GM19035 (cell line): ENCODE measurements around the gene ZC3H7B.

Source experiments
- ATAC-seq: cut with Tn5 transposase; IDR thresholded peaks from one replicate; pipeline ENCODE4 v1.9.1; 2021; ENCODE audit not compliant: unreplicated experiment

The ZC3H7B gene

DNA sequence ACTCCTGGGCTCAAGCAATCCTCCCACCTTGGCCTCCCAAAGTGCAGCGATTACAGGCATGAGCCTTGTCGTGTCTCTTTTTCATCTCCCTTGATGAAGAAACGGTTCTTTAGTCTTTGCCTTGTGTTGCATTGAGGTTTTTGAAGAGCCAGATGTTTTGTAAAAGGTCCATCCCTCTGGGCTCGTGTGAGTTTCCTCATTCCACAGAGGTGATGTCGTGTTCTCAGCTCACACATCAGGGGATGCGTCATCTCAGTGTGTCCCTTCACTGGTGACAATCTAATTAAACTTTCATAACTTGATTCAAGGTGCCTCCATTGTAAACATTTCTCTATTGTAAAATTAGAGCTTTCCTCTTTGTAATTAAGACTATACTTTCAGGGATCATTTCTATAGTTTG lies 50.7 kb downstream of the ZC3H7B start:
- ATAC-seq = no peak

DNA sequence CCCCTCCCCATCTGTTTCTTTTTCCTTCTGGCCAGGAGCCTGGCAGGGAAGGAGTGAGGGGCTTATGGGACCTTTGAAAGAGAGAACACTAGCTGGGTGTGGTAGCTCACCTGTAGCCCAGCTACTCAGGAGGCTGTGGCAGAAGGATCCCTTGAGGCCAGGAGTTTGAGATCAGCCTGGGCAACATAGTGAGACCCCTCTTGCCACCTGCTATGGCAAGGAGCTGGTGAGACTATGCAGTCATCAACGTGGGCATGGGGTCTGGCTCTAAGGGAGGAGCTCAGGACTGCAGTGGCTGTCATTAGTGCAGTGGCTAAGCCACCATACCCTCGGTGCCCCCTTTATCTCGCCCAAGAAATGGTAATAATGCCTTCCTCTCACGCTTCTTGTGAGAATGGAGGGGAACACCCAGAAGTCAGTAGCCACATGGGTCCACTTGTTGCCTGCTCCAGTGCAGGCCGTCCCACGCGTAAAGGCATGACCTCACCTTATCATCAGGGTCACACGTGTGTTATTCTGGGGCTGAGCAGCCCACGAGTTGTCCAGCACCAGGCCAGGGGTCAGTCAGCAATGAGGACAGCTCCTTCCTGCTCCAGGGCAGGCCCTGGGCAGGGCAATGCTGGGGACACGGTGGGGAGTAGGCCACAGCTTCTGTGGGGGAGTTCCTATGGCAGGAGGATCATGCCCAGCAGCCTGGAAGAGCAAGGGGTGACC lies 52.7 kb downstream of the ZC3H7B start:
- no peak for ATAC-seq

- ATAC-seq = no peak
Observed at GRCh38 chr22:41354979-41355378, 53.7 kb downstream of the ZC3H7B start.

- ATAC-seq = no peak
Observed at GRCh38 chr22:41355895-41356294, 54.6 kb downstream of the ZC3H7B start.

- ATAC-seq = no peak
Observed at GRCh38 chr22:41356430-41357028, 55.2 kb downstream of the ZC3H7B start.

GRCh38 chr22:41357191-41357590 lies 55.9 kb downstream of the ZC3H7B start:
- no peak for ATAC-seq

DNA sequence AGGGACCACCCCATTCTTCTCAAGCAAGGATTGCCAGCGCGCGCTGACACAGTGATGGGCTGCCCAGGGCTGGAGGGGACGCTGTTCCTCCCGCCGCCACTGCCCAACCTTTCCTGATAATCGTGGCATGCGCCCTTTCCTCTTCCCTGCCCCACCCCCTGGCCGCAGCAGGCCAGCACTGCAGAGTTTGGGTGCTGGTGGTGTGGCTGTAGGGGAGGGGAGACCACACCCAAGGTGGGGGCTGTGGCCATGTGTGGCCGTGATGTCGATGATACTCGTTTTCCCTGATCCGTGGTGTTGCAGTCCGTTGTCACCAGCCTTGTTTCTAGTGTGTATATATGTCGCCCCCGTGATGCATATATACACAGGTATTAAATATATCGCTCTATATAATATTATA lies 57.6 kb downstream of the ZC3H7B start:
- no peak for ATAC-seq

DNA sequence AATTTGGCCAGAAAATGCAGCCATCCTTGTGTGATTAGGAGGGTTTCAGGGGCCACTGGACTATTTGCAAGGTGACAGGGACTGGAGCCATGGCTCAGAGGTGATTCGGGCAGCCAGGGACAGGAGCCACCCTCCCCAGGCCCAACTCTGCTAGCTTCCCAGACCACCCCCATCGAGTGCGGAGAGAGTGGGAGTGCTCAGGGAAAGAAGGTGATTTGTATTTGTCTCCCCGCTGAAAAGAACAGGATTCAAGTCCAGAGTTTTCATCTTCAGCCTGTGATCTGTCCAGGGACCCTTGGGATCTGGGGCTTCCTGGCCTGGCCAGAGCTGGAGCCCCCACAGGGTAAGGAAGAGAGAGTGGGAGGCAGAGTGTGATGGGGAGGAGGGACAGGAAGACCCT lies 58.1 kb downstream of the ZC3H7B start:
- ATAC-seq = no peak

DNA sequence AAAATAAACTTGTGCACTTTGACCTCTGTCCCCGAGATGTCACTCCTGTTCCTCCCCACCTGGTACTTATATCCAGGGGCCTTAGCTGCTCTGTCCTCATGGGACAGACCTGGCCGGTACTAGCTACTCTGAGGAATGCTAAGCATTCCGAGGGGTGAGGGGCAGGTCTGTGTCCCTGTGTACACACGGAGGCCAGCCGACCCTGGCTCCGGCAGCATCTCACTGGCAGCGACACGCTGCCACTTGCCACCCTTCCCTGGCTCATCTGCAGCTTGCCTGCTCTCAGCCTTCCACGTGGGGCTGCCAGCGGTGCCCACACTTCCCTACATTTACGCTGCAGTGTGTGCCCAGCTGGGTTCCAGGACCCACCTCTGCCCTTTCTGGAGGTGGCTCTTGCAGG lies 58.8 kb downstream of the ZC3H7B start:
- no peak for ATAC-seq

DNA sequence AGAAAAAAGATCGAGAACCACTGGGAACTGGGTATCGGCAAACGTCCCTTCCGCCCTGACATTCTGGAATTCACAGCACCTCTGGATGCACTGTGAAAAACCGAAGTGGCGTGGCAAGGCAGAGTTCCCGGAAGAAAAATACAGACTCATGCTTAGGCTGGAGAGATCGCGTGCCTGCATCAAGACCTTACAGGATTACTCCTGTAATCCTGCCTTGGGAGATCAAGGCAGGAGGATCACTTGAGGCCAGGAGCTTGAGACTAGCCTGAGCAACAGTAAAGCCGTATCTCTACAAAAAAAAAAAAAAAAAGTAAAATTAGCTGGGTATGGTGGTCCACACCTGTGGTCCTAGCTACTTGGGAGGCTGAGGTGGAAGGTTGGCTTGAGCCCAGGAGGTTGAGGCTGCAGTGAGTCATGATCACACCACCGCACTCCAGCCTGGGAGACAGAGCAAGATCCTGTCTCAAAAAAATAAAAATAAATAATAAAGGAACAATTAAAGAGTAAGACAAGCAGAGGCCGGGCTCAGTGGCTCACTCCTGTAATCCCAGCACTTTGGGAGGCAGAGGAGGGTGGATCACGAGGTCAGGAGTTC lies 60.5 kb downstream of the ZC3H7B start:
- no peak for ATAC-seq

- no peak for ATAC-seq
Observed at GRCh38 chr22:41362615-41363014, 61.3 kb downstream of the ZC3H7B start.

DNA sequence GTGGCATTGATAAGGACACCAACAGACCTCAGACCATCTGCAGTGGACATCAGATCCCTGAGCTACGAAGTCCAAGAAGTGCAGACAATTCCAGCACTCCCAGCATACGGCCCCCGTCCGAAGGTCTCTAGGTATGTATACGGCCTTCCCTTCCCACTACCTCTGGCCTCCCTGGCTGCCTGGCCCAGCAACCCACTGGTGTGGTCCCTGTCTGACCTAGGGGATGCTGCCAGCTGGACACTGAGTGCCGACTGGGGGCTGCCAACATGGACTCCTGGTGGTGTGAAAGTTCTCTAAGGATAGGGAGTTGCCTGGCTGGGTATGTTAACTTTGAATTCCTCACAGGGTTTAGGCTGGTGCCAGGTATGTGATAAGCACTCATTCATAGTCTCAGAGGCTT lies 62.9 kb downstream of the ZC3H7B start:
- ATAC-seq = no peak

DNA sequence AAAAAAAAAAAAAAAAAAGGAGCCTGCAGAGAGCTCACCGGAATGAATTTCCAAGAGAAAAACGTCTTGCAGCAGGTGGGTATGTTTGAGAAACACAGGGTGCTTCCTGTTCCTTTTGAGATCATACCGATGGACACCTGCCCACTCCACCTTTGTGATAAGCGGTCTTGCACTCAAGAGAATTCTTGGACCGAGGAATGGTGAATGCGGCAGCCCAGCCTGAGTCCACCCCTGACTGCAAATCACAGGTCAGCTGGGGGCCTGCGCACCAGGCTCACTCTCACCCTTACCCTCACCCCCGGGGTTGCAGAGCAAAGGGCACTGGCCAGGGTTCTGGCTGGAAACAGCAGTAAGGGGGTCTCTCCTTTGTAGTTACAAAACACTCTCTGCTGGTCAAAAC lies 63.6 kb downstream of the ZC3H7B start:
- ATAC-seq = no peak

DNA sequence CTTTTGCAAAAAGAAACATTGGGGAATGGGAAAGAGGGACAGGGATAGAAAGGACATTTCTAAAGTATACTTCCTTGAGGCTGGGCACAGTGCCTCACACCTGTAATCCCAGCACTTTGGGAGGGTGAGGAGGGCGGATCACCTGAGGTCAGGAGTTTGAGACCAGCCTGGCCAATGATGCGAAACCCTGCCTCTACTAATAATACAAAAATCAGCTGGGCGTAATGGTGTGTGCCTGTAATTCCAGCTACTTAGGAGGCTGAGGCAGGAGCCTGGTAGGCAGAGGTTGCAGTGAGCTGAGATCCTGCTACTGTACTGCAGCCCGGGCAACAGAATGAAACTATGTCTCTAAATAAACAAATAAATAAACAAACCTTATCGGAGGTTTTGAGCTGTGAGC lies 64.1 kb downstream of the ZC3H7B start:
- no peak for ATAC-seq

- no peak for ATAC-seq
Observed at GRCh38 chr22:41366323-41367029, 65.2 kb downstream of the ZC3H7B start.

DNA sequence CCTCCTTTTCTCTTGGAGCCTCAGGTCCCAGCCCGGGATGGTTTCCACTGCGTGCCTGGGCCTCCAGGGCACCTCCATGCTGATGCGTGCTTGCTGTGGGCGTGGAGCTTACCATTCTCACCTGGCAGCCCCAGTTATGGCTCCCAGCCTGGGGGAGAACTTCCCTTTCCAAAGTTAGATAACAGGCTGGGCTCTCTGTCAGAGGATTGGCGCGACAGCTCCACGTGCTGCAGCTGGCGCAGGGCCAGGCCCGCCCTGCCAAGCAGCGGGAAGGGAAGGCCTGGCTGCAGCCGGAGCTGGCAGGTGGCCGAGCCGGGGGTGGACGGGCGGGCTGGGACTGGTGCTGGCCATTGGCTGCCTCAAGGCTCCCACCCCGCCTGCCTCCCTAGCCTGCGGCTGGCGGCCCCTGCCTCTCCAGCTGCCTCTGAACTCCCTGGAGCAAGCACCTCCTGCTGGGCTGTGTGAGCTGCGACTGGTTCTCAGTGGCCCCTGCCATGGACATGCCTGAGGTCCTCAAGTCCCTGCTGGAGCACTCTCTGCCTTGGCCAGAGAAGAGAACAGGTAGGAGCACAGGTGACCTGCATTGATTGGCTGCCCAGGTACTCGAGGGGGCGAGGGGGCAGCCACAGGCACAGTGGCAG lies 65.8 kb downstream of the ZC3H7B start:
- no peak for ATAC-seq

- no peak for ATAC-seq
Observed at GRCh38 chr22:41367680-41368542, 66.6 kb downstream of the ZC3H7B start.

- ATAC-seq = no peak
Observed at GRCh38 chr22:41368543-41369423, 67.5 kb downstream of the ZC3H7B start.

DNA sequence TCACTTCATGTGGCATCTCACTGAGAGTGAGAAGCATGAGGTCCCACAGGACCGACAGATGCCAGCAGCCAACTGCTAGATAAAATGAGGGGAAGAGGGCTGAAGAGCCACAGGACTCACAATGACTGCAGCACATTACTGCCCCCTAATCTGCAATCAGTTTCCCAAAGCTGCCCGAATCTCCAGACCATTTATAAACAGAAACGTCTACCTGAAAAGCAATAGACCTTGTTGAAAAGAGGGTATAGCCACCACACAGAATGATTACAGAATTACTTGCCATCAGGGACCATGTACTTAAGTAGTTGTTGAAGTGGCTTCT lies 68.1 kb downstream of the ZC3H7B start:
- no peak for ATAC-seq

DNA sequence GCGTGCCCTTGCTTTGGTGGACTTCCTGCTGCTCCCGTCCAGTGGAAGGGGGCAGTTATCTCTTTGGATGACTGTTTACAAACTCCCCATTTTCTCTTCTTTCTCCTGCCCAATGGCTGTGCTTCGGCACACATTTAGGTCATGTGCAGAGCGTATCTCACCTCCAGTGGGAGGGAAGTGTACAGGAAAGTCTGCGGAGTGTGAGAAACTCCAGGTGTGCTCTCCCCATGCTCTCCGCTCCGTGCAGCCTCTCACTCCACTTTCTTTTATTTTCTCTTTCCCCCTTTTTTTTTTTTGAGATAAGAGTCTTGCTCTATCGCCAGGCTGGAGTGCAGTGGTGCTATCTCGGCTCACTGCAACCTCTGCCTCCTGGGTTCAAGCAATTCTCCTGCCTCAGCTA lies 68.5 kb downstream of the ZC3H7B start:
- ATAC-seq = no peak
